D721Med (cell line): ENCODE data around the gene PROB1.
A peak's percentile ranks its signal among the peaks of the same experiment; 100 is the strongest.

Experiments
- DNase-seq: peaks from one replicate; pipeline ENCODE4 v3.0.0; 2011; ENCODE audit warnings: low spot score; ENCODE audit not compliant: insufficient read length
- FAIRE-seq: peaks from 2 replicates; lab custom pipeline; 2011; peaks lifted over from hg19 to GRCh38; lab: Jason Lieb, UNC
- CTCF ChIP-seq: IDR thresholded peaks from 2 replicates; pipeline ENCODE4 v1.5.1; 2012; ENCODE audit warnings: mild to moderate bottlenecking, control low read depth; ENCODE audit not compliant: insufficient read depth; ENCODE audit errors: missing control alignments

PROB1 gene

GRCh38 chr5:139381837-139382761 lies 12.8 kb downstream of the PROB1 start:
- FAIRE-seq = no peak

GRCh38 chr5:139379626-139380449 lies 15.1 kb downstream of the PROB1 start:
- TF ChIP-seq CTCF = no peak
- FAIRE-seq (no peak), DNase-seq (peak; percentile 11)

More at GRCh38 chr5:139381837-139382761, 12.8 kb downstream of the PROB1 start:
- DNase-seq = peak; percentile 13
- TF ChIP-seq CTCF = no peak

- no peak for TF ChIP-seq CTCF
- FAIRE-seq (no peak), DNase-seq (peak; percentile 12)
Measured at GRCh38 chr5:139378941-139379361, 16.0 kb downstream of the PROB1 start.

DNA sequence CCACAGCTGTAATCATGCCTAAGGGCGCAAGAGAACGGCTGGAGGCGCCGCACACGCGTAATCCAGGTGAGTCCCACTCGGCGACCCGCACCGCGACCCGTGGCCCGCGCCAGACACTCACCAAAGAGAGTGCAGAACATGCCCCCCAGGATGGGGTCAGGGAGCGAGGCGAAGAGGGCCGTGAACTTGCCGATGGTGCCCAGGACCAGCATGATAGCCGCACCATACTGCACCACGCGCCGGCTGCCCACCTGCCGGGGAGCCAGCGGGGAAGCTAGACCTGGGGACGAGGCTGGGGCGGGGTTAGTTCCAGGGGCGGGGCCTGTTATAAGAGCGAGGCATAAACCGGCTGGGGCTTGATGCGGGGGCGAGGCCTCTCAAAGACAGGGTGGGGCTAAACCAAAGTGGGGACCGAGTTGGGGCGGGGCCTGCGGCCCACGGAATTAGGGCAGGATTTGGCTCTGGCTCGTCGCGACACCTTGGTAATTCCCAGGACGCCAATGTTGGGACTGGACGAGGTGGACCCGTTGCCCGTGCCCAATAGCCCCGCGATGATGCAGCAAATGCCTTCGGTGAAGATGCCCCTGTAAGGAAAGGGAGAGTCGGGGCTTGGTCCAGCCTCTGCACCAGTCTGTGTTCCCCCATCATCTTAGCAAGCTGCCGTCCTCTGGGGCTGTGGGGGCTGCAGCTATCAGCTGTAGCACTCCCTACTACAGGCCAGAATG lies 16.6 kb downstream of the PROB1 start:
- FAIRE-seq = no peak
- peak; percentile 8 for DNase-seq
- no peak for TF ChIP-seq CTCF

DNA sequence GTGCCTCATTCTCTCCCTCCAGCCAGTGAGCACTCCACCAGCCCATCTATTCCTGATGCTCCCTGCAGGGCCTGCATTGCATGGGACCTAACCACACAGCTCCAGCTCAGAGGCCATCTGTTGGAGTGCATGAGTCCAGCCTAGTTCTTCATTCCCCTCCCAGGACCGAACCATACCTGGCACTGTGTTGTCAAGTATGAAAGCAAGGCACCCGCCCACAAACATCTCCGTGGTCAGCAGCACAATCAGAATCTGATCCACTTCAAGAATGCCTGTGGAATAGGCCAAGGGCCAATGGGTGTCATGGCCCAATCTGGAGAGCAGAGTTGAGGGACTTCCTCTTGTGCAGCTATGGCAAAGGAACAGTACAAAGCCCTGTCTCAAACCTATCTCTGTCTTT lies 17.7 kb downstream of the PROB1 start:
- FAIRE-seq = no peak

More for the DNA sequence above, 17.7 kb downstream of the PROB1 start:
- no peak for TF ChIP-seq CTCF
- no peak for DNase-seq
